Activated B cell treated with CpG ODN at 0.5 μM for 24 hours (primary cell): ENCODE measurements around the gene KCNS3. TPM values are rescaled to one million over a fixed set of nuclear protein-coding genes. Genes with fewer than 3 reads are reported as not detected.

Experiments used
- ATAC-seq: fragments of 200-7000 bp; cut with Tn5 transposase; one replicate; pipeline ENCODE4 v1.10.0; 2021; ENCODE audit warnings: low read depth, mild to moderate bottlenecking, moderate library complexity
- CTCF ChIA-PET: fragments of 350-600 bp; sonication (Branson Sonifier 250); formaldehyde crosslinking; loops from one replicate; lab custom pipeline; 2021; ENCODE audit warnings: antibody characterized with exemption; lab: Charles Lee
- POLR2A ChIA-PET: fragments of 350-600 bp; sonication (Branson Sonifier 250); formaldehyde crosslinking; loops from one replicate; lab custom pipeline; 2021; ENCODE audit warnings: antibody characterized with exemption; lab: Charles Lee
- DNase-seq: peaks from one replicate; pipeline ENCODE4 v3.0.0; 2022
- H3K27ac Mint-ChIP-seq: one replicate; pipeline ENCODE4 v1.8.0; 2020; ENCODE audit warnings: mixed read lengths
- H3K27me3 Mint-ChIP-seq: one replicate; pipeline ENCODE4 v1.8.0; 2021; ENCODE audit warnings: mixed read lengths
- H3K36me3 Mint-ChIP-seq: one replicate; pipeline ENCODE4 v1.8.0; 2021; ENCODE audit warnings: low read depth, mixed read lengths
- H3K4me1 Mint-ChIP-seq: one replicate; pipeline ENCODE4 v1.8.0; 2021; ENCODE audit warnings: mixed read lengths
- H3K4me3 Mint-ChIP-seq: one replicate; pipeline ENCODE4 v1.8.0; 2020; ENCODE audit warnings: mild to moderate bottlenecking, mixed read lengths
- H3K9me3 Mint-ChIP-seq: one replicate; pipeline ENCODE4 v1.8.0; 2020; ENCODE audit warnings: mixed read lengths
- intact Hi-C: fragments of 100-400 bp; cut with micrococcal nuclease; formaldehyde crosslinking; loops from one replicate; pipeline ENCODE4 v1.15.1; 2024
- total RNA-seq: library from RNA; stranded (reverse); gene quantifications from 2 replicates; pipeline ENCODE4 v1.2.3, GENCODE V29; 2022
- TF ChIP-seq, protein P1 (sequence below): fragments of 200-600 bp; IDR thresholded peaks from one replicate; pipeline ENCODE4 v1.8.0; 2022; ENCODE audit warnings: antibody characterized with exemption, mild to moderate bottlenecking

KCNS3 gene
- total RNA-seq, 1 donor from 2014 or later = 1.5 TPM

DNA sequence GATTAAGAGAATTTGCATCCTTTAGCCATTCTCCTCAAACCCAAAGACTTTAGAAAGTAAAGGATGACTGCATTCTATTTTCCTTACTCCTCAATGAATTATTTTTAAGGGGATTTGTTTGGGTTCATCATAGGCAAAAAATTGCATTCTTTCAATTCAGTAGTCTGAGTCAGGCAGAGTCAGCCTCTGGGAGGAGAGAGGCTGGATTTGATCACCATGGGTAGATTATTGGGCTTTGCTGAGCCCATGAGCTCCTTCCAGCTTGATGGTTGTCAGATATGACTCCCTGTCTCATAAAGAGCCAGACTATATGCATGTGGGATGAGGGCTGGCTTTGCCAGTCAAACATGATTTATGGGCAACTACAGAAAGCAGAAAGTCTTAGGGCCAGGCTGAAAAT is 101.2 kb downstream of the KCNS3 start:
- Mint-ChIP-seq H3K4me3 (no peak overlapping the region), H3K27ac (no peak overlapping the region), H3K36me3 (no peaks in the 10 kb centered on the region), H3K4me1 (no peaks in the 10 kb centered on the region), H3K27me3 (peaks cover 3% of the 10 kb centered on the region), H3K9me3 (no peaks in the 10 kb centered on the region)
- CTCF ChIA-PET = no interaction called here
- POLR2A ChIA-PET = no interaction called here
- ATAC-seq = no peak
- DNase-seq = no peak
- TF ChIP-seq, protein P1, sequence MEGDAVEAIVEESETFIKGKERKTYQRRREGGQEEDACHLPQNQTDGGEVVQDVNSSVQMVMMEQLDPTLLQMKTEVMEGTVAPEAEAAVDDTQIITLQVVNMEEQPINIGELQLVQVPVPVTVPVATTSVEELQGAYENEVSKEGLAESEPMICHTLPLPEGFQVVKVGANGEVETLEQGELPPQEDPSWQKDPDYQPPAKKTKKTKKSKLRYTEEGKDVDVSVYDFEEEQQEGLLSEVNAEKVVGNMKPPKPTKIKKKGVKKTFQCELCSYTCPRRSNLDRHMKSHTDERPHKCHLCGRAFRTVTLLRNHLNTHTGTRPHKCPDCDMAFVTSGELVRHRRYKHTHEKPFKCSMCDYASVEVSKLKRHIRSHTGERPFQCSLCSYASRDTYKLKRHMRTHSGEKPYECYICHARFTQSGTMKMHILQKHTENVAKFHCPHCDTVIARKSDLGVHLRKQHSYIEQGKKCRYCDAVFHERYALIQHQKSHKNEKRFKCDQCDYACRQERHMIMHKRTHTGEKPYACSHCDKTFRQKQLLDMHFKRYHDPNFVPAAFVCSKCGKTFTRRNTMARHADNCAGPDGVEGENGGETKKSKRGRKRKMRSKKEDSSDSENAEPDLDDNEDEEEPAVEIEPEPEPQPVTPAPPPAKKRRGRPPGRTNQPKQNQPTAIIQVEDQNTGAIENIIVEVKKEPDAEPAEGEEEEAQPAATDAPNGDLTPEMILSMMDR = no peak
- intact Hi-C loops = no loop called here

DNA sequence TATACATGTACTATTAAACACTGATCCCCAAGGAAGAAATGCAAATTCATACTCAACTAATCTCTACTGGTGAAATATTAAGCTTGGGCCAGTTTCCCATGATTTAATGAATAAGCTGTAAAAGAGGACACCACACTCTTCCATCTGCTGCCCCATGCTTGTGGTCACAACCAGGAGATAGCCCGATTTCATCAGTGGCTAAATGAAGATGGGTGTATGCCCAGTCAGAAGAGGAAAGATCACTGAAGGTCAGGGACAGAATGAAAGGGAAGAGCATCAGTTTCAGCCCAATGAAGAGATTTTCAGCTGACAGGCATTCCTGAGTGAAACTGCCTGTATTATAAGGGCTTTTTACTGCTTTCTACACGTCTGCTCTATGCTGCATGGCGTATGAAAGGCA is 103.5 kb downstream of the KCNS3 start:
- Mint-ChIP-seq H3K4me1 (no peaks in the 10 kb centered on the region), H3K4me3 (no peak overlapping the region), H3K36me3 (no peaks in the 10 kb centered on the region), H3K27ac (no peak overlapping the region), H3K9me3 (no peaks in the 10 kb centered on the region), H3K27me3 (peaks cover 7% of the 10 kb centered on the region)
- ATAC-seq = no peak
- intact Hi-C loops = no loop called here
- TF ChIP-seq, protein P1 = no peak
- CTCF ChIA-PET = no interaction called here
- DNase-seq = no peak
- POLR2A ChIA-PET = no interaction called here

Other genes starting within 250 kb of the KCNS3 start
- 121 and 127 TPM in 2 replicates for gene SMC6, start 124.9 kb upstream of the KCNS3 start, total RNA-seq
- 141 and 163 TPM in 2 replicates for gene GEN1, start 124.5 kb upstream of the KCNS3 start, total RNA-seq
- 0.42 TPM in 1 of 2 replicates, not detected in the other for gene MSGN1, start 62.2 kb upstream of the KCNS3 start, total RNA-seq